HG02973 (cell line): ENCODE results near the gene RCAN1.

ENCODE experiments used
- ATAC-seq: cut with Tn5 transposase; IDR thresholded peaks from one replicate; pipeline ENCODE4 v1.9.1; 2021; ENCODE audit warnings: moderate library complexity; ENCODE audit not compliant: unreplicated experiment

The RCAN1 gene

GRCh38 chr21:34614628-34615486, at the start of gene RCAN1:
Gene RCAN1 (minus strand): TSS chr21:34615113. CDS start chr21:34615011, 102 bp downstream.
- ATAC-seq = peak; percentile 88

- no peak for ATAC-seq
These were observed 46.9 kb upstream of the RCAN1 start for GRCh38 chr21:34661848-34662247.

- no peak for ATAC-seq
These were observed 38.6 kb upstream of the RCAN1 start for GRCh38 chr21:34653522-34653921.

- ATAC-seq = no peak
These were observed 36.7 kb upstream of the RCAN1 start for GRCh38 chr21:34651642-34652041.

GRCh38 chr21:34650861-34651431, 36.0 kb upstream of the RCAN1 start:
- ATAC-seq = no peak

GRCh38 chr21:34649400-34649799, 34.5 kb upstream of the RCAN1 start:
- ATAC-seq = no peak

- ATAC-seq = no peak
These were observed 33.9 kb upstream of the RCAN1 start for GRCh38 chr21:34648739-34649297.

- ATAC-seq = no peak
These were observed 32.6 kb upstream of the RCAN1 start for GRCh38 chr21:34647555-34647954.

- ATAC-seq = no peak
These were observed 29.9 kb upstream of the RCAN1 start for GRCh38 chr21:34644825-34645224.

GRCh38 chr21:34642211-34643075, 27.5 kb upstream of the RCAN1 start:
- peak; percentile 47 for ATAC-seq

GRCh38 chr21:34640858-34641257, 25.9 kb upstream of the RCAN1 start:
- ATAC-seq = no peak

GRCh38 chr21:34639882-34640788, 25.2 kb upstream of the RCAN1 start:
- peak; percentile 43 for ATAC-seq

GRCh38 chr21:34639250-34639649, 24.3 kb upstream of the RCAN1 start:
- ATAC-seq = no peak

GRCh38 chr21:34636961-34637360, 22.0 kb upstream of the RCAN1 start:
- ATAC-seq = no peak

GRCh38 chr21:34635307-34635706, 20.4 kb upstream of the RCAN1 start:
- no peak for ATAC-seq

GRCh38 chr21:34632498-34632897, 17.6 kb upstream of the RCAN1 start:
- ATAC-seq = no peak

GRCh38 chr21:34630536-34631143, 15.7 kb upstream of the RCAN1 start:
- no peak for ATAC-seq

- no peak for ATAC-seq
These were observed 11.2 kb upstream of the RCAN1 start for GRCh38 chr21:34626131-34626530.

- ATAC-seq = no peak
These were observed 10.2 kb upstream of the RCAN1 start for GRCh38 chr21:34625030-34625593.
